ENCODE results near the gene MTMR12.

The MTMR12 gene

DNA sequence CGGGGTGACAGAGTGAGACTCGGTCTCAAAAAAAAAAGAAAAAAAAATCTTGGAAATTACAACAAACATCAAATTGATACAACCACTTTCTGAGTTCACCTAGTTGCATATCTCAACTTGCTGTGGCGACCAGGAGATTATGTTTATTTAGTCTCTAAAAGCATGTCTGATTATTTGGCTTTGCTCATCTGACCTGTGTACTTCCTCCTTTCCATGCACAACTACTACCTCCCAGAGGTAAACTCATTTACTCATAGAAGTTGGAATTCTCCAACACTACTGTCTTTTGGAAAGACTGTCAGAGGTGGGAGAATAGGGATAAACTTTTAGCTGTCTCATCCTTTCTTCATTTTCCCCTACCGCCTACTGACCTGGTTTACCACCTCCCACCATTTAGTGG lies 42.6 kb downstream of the MTMR12 start:
- H3K27ac ChIP-seq (ENCODE audit: low read depth, low read length): no peak overlapping the region
- peaks cover 89% of the 10 kb centered on the region for H3K36me3 ChIP-seq (ENCODE audit: control insufficient read depth, low read length)
- peaks cover 20% of the 10 kb centered on the region for H3K79me2 ChIP-seq (ENCODE audit: control insufficient read depth, low read length)
- no peaks in the 10 kb centered on the region for H4K20me1 ChIP-seq (ENCODE audit: control insufficient read depth, insufficient read depth, low read depth, low read length)
- H3F3A ChIP-seq (ENCODE audit: control insufficient read depth, insufficient read depth): 0 out of 2 replicates have a peak, but pooled peaks cover 2% of the 10 kb centered on the region
- no peak for TF ChIP-seq EZH2phosphoT487 (IDR thresholded peaks at IDR 0.05; ENCODE audit: borderline replicate concordance, low read length)
- no peak for TF ChIP-seq CTCF (IDR thresholded peaks at IDR 0.05; ENCODE audit: low read depth, low read length, poor library complexity, severe bottlenecking)
- H3K27me3 ChIP-seq (ENCODE audit: control insufficient read depth, low read length): no peaks in the 10 kb centered on the region
- H3K9me2 ChIP-seq (replicated peaks; ENCODE audit: control insufficient read depth, low read length): no peaks in the 10 kb centered on the region
- no peak overlapping the region for H3K4me3 ChIP-seq (ENCODE audit: low read length)
- H3K4me1 ChIP-seq (ENCODE audit: control insufficient read depth, low read length): peaks cover 3% of the 10 kb centered on the region
- H3K4me2 ChIP-seq (ENCODE audit: low read length): no peak overlapping the region
- no peaks in the 10 kb centered on the region for H3K9me3 ChIP-seq (ENCODE audit: control insufficient read depth, insufficient read depth, low read length)

DNA sequence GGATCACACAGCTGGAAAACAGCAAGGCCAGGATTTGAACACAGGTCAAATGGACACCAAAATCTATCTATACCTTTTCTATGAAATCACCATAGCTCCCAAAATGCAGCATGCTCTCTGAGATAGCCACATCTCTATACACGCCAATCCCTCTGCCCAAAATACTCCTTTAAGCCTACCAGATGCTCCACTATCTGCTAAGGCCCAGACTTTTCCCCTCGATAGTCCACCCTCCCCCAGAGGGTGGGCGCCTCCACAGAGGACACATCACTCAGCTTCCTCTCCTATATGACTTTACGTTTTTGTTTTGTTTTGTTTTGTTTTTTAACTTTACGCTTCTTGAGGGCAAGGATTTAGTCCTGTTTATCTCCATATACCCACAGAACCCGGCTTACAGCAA lies 46.8 kb downstream of the MTMR12 start:
- no peak overlapping the region for H3K4me2 ChIP-seq (ENCODE audit: low read length)
- TF ChIP-seq CTCF (IDR thresholded peaks at IDR 0.05; ENCODE audit: low read depth, low read length, poor library complexity, severe bottlenecking) (no peak), EZH2phosphoT487 (IDR thresholded peaks at IDR 0.05; ENCODE audit: borderline replicate concordance, low read length) (no peak)
- peaks cover 6% of the 10 kb centered on the region; the same call in 1 of the 2 replicates for H3K79me2 ChIP-seq (ENCODE audit: control insufficient read depth, low read length)
- H4K20me1 ChIP-seq (ENCODE audit: control insufficient read depth, insufficient read depth, low read depth, low read length): no peaks in the 10 kb centered on the region
- peaks cover 93% of the 10 kb centered on the region for H3K36me3 ChIP-seq (ENCODE audit: control insufficient read depth, low read length)
- no peak overlapping the region for H3K4me3 ChIP-seq (ENCODE audit: low read length)
- H3K27me3 ChIP-seq (ENCODE audit: control insufficient read depth, low read length): no peaks in the 10 kb centered on the region
- H3K27ac ChIP-seq (ENCODE audit: low read depth, low read length): no peak overlapping the region
- no peaks in the 10 kb centered on the region for H3K9me3 ChIP-seq (ENCODE audit: control insufficient read depth, insufficient read depth, low read length)
- peaks cover 19% of the 10 kb centered on the region for H3K4me1 ChIP-seq (ENCODE audit: control insufficient read depth, low read length)
- no peaks in the 10 kb centered on the region for H3K9me2 ChIP-seq (replicated peaks; ENCODE audit: control insufficient read depth, low read length)
- 0 out of 2 replicates have a peak, but pooled peaks cover 4% of the 10 kb centered on the region for H3F3A ChIP-seq (ENCODE audit: control insufficient read depth, insufficient read depth)

- Histone ChIP-seq H4K20me1 (ENCODE audit: control insufficient read depth, insufficient read depth, low read depth, low read length) (no peaks in the 10 kb centered on the region), H3K27me3 (ENCODE audit: control insufficient read depth, low read length) (no peaks in the 10 kb centered on the region), H3K9me3 (ENCODE audit: control insufficient read depth, insufficient read depth, low read length) (no peaks in the 10 kb centered on the region), H3F3A (ENCODE audit: control insufficient read depth, insufficient read depth) (0 out of 2 replicates have a peak, but pooled peaks cover 4% of the 10 kb centered on the region), H3K9me2 (replicated peaks; ENCODE audit: control insufficient read depth, low read length) (no peaks in the 10 kb centered on the region), H3K4me1 (ENCODE audit: control insufficient read depth, low read length) (peaks cover 19% of the 10 kb centered on the region), H3K27ac (ENCODE audit: low read depth, low read length) (no peak overlapping the region), H3K4me3 (ENCODE audit: low read length) (no peak overlapping the region), H3K4me2 (ENCODE audit: low read length) (no peak overlapping the region), H3K36me3 (ENCODE audit: control insufficient read depth, low read length) (peaks cover 93% of the 10 kb centered on the region), H3K79me2 (ENCODE audit: control insufficient read depth, low read length) (peaks cover 6% of the 10 kb centered on the region; the same call in 1 of the 2 replicates)
- TF ChIP-seq EZH2phosphoT487 (IDR thresholded peaks at IDR 0.05; ENCODE audit: borderline replicate concordance, low read length) (no peak), CTCF (IDR thresholded peaks at IDR 0.05; ENCODE audit: low read depth, low read length, poor library complexity, severe bottlenecking) (no peak)
These were observed 47.7 kb downstream of the MTMR12 start for GRCh38 chr5:32264957-32265572.

All from DOHH2 (cell line).